A549 treated with AZD9567 at 1 μM for 4 hours (cell line): ENCODE data around the gene H2AZ2. TPM values are rescaled to one million over a fixed set of nuclear protein-coding genes. Genes with fewer than 3 reads are reported as not detected.

Source experiments
- total RNA-seq: library from RNA; stranded (reverse); fragments of 200-300 nt; extraction: Qiagen RNA extraction; gene quantifications from 5 replicates; pipeline ENCODE4 v1.2.3, GENCODE V29; 2022; ENCODE audit not compliant: insufficient read depth

Gene H2AZ2
- 228 to 273 TPM (median 262 TPM) in 5 replicates for total RNA-seq

GRCh38 chr7:44847920-44848634 lies at the start of gene H2AZ2:
H2AZ2 (minus strand) TSS chr7:44848087; CDS start chr7:44847971, 116 bp downstream.

GRCh38 chr7:44885394-44886317 lies 37.8 kb upstream of the H2AZ2 start, which contains the start of gene PURB:
PURB (minus strand) TSS chr7:44885530; CDS start chr7:44885348, 182 bp downstream.

GRCh38 chr7:44796504-44797328 lies 51.2 kb downstream of the H2AZ2 start, which contains the start of gene PPIA:
PPIA (plus strand) TSS chr7:44796681; CDS start chr7:44796725, 44 bp downstream.

Other genes with a start within 250 kb of the H2AZ2 start
- 31.0 to 42.9 TPM (median 32.9 TPM) in 5 replicates for gene OGDH, start 241.5 kb downstream of the H2AZ2 start, total RNA-seq
- 32.8 to 34.4 TPM (median 33.4 TPM) in 5 replicates for gene ZMIZ2, start 99.2 kb downstream of the H2AZ2 start, total RNA-seq
- gene PPIA, start 51.4 kb downstream of the H2AZ2 start, total RNA-seq, result 5,209 to 6,500 TPM (median 5,328 TPM) in 5 replicates
- gene PURB, start 37.4 kb upstream of the H2AZ2 start, total RNA-seq, result 10.8 to 12.9 TPM (median 12.2 TPM) in 5 replicates
- gene MYO1G, start 130.9 kb upstream of the H2AZ2 start, total RNA-seq, result 0.15 to 0.21 TPM (median 0.19 TPM) in 4 of 5 replicates, not detected in the other
- 39.2 to 52.9 TPM (median 49.5 TPM) in 5 replicates for gene CCM2, start 152.1 kb upstream of the H2AZ2 start, total RNA-seq
- 0.16 to 0.36 TPM (median 0.22 TPM) in 4 of 5 replicates, not detected in the other for gene NACAD, start 240.9 kb upstream of the H2AZ2 start, total RNA-seq